Activated CD4-positive, alpha-beta T cell treated with anti-CD3 and anti-CD28 coated beads, Interleukin-2, amount 10 ng/mL, durations not matched to agents 24 days and 14 days (primary cell): Measurements from ENCODE around the gene MYH14. TPM values are rescaled to one million over a fixed set of nuclear protein-coding genes. Genes with fewer than 3 reads are reported as not detected.
"Not testable (repeated sequence)": the region's sequence is repeated elsewhere in the genome, so short reads cannot be mapped to it uniquely, and the experiment has no call there.

ENCODE experiments used
- DNase-seq: peaks from one replicate; pipeline ENCODE4 v3.0.0; 2022
- H3K27ac Mint-ChIP-seq: one replicate; pipeline ENCODE4 v1.8.0; 2022; ENCODE audit warnings: mild to moderate bottlenecking, mixed read lengths
- H3K27me3 Mint-ChIP-seq: one replicate; pipeline ENCODE4 v1.8.0; 2022; ENCODE audit warnings: mixed read lengths
- H3K36me3 Mint-ChIP-seq: one replicate; pipeline ENCODE4 v1.8.0; 2022; ENCODE audit warnings: low read depth, mild to moderate bottlenecking, mixed read lengths
- H3K4me1 Mint-ChIP-seq: one replicate; pipeline ENCODE4 v1.8.0; 2021; ENCODE audit warnings: mixed read lengths
- H3K4me3 Mint-ChIP-seq: one replicate; pipeline ENCODE4 v1.8.0; 2022; ENCODE audit warnings: mild to moderate bottlenecking, moderate library complexity, mixed read lengths
- H3K9me3 Mint-ChIP-seq: one replicate; pipeline ENCODE4 v1.8.0; 2021; ENCODE audit warnings: mixed read lengths
- intact Hi-C: fragments of 100-400 bp; cut with micrococcal nuclease; formaldehyde crosslinking; loops from one replicate; pipeline ENCODE4 v1.15.1; 2023
- total RNA-seq: library from RNA; stranded (reverse); gene quantifications from 2 replicates; pipeline ENCODE4 v1.2.3, GENCODE V29; 2022

MYH14 gene
- total RNA-seq, 1 donor from 2014 or later = not detected

DNA sequence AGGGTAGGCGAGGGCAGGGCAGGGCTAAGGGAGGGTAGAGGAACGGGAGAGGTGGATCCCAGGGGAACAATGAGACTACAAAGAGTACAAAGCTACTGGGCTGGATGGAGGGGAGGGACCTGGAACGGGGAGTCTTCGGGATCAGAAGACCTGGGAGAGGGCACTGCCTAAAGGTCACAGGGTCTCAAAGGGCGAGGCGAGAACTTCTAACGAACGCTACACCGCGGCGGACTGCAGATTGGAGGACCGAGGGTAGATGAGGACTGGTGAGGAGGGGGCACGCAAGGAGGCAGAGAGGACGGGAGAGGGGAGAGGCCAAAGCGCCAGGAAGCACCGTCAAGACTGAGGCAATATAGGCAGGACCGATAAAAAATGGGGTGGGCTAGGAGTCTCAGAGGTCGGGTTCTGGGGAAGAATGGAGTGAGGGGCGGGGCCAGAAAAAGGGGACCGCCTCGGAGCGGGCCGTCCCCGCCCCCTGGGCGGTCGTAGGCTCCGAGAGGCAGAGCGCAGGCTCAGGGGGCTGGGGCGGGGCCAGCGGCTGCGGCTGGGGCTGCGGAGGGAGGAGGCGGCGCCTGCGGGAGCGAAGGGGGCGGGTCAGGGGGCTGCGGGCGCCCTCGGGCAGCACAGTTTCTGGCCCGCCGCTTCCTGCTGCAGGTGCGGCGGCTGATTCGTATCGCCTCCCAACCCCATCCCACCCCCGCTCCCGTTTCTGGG, 127.1 kb downstream of the MYH14 start:
- Mint-ChIP-seq H3K9me3 (peaks cover 7% of the 10 kb centered on the region), H3K4me3 (peak overlapping the region; percentile 89), H3K4me1 (peaks cover 73% of the 10 kb centered on the region), H3K27ac (peak overlapping the region; percentile 92), H3K27me3 (peaks cover 20% of the 10 kb centered on the region), H3K36me3 (peaks cover 27% of the 10 kb centered on the region)
- intact Hi-C loops = loop anchor here (2.0 kb wide), 1 partner anchor 26 kb away; no protein-coding TSS in a partner anchor
- DNase-seq = peak; percentile 97

DNA sequence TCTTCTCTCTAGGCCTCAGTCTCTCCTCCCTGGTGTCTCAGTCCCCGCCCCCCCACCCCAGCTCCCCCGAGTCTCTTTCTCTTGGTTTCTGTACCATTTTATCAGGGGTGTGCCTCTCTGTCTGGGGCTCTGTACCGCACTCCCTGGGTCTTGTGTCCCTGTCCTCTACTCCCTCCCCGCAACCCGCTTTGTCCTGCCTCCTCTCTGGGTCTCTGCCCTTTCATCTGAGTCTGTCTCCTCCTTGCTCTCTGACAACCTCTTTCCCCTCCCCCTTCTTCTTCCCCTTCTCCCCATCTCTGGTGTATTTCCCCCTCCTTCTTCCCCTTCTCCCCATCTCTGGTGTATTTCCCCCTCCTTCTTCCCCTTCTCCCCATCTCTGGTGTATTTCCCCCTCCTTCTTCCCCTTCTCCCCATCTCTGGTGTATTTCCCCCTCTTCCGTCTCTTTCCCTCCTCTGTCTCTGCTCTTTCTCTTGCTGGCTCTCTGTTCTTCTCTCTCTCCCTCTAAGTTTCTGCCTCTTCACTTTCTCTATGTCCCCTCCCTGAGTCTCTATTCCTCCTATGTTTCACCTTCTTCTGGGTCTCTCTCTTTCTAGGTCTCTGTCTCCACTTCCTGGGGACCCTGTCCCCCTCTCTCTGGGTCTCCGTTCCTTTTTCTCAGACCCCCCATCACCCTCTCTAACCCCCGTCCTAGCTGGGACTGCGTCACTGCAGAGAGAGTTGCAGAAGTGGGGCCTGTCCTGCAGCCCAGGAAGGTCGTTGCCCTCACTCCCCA, 128.0 kb downstream of the MYH14 start:
- H3K36me3 Mint-ChIP-seq = peaks cover 28% of the 10 kb centered on the region
- peak; percentile 78 for DNase-seq
- intact Hi-C loops = loop anchor here (2.0 kb wide), 1 partner anchor 25 kb away; no protein-coding TSS in a partner anchor
- peaks cover 11% of the 10 kb centered on the region for H3K9me3 Mint-ChIP-seq
- peak overlapping the region; percentile 83 for H3K4me3 Mint-ChIP-seq
- peak overlapping the region; percentile 97 for H3K27ac Mint-ChIP-seq
- peaks cover 71% of the 10 kb centered on the region for H3K4me1 Mint-ChIP-seq
- peaks cover 15% of the 10 kb centered on the region for H3K27me3 Mint-ChIP-seq

DNA sequence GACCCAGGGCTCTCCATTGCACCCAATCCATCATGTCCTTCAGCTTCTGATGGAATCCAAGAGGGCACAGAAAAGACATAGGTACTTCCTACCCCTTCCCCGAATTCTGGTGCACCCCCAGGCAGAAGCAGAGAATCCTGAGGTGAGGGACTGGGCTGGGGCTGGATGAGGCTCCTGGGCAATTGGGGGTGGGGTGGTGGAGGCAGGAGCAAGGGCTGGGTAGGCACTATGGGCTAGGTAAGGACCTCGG, 128.5 kb downstream of the MYH14 start:
- peak overlapping the region; percentile 97 for H3K27ac Mint-ChIP-seq
- H3K4me3 Mint-ChIP-seq = peak overlapping the region; percentile 83
- intact Hi-C loops = loop anchor here (2.0 kb wide), 1 partner anchor 25 kb away; no protein-coding TSS in a partner anchor
- peak; percentile 67 for DNase-seq
- H3K9me3 Mint-ChIP-seq = peaks cover 11% of the 10 kb centered on the region
- H3K27me3 Mint-ChIP-seq = peaks cover 10% of the 10 kb centered on the region
- peaks cover 66% of the 10 kb centered on the region for H3K4me1 Mint-ChIP-seq
- H3K36me3 Mint-ChIP-seq = peaks cover 24% of the 10 kb centered on the region

DNA sequence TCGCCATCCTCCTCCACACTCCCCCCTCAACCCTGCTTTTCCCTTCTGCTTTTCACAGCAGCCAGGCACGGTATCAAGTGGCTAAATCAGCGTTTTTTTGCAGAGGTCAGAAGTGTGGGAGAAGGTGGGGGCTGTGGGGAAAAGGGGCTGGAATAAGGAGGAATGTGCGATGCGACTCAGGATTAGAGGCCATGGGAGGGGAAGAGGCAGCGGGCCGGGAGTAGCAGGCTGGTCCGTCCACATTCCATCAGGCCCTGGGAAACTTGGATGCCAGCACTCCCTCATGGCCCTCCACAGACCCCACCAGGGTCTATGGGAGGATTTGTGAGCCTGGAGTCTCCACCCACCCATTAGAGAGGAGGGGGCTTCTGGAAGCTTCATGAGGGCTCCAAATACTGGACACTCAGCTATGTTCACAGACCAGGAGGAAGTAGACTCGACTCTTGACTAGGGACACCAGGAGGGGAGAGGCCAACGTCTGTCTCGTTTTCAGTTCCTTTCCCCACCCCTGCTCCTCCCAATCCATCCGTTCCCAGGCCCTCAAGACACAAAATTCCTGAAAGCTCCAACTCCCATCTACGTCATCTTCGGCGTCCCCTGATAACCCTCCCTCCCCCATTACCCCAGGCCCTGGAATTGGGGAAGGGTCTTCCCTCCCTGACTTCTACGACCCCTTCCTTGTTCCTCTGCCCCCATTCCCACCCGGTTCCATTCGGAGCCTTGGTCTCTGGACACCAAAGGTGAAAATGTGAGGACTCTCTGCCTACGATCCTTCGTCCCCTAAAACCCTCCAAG, 129.0 kb downstream of the MYH14 start:
- Mint-ChIP-seq H3K4me1 (peaks cover 61% of the 10 kb centered on the region), H3K9me3 (peaks cover 11% of the 10 kb centered on the region), H3K27me3 (peaks cover 5% of the 10 kb centered on the region), H3K36me3 (peaks cover 21% of the 10 kb centered on the region), H3K27ac (peak overlapping the region; percentile 97), H3K4me3 (peak overlapping the region; percentile 83)
- intact Hi-C loops = loop anchor here (1.0 kb wide), 2 partner anchors 15 to 179 kb away; partner anchors contain the start of gene JOSD2
- DNase-seq = peak; percentile 68

DNA sequence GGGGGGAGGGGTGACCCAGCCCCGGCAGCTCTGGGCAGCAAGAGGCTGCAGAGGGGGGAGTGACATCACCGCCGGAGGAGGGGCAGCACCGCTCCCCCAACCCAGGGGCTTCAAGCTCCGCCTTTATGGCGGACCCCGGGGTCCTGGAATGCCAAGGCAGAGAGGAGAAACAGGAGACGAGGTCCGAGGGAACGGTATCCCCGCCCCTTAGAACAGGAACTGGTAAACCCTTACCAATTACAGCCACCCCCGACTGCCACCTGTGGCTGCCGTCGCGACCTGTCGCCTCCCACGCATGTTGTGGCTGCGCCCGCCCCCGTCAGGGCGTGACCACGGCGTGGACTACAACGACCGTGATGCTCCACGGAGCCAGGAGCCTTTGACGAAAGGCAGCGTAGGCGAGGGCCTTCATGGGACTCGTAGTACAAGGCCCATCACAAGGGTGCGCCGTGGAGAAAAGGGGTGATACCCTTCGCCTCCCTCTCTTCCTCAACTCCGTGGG, 129.9 kb downstream of the MYH14 start:
- Mint-ChIP-seq H3K4me1 (peaks cover 56% of the 10 kb centered on the region), H3K9me3 (peaks cover 11% of the 10 kb centered on the region), H3K4me3 (peak overlapping the region; percentile 83), H3K36me3 (peaks cover 18% of the 10 kb centered on the region), H3K27ac (peak overlapping the region; percentile 97), H3K27me3 (no peaks in the 10 kb centered on the region)
- intact Hi-C loops = loop anchor here (1.0 kb wide), 2 partner anchors 14 to 178 kb away; partner anchors contain the start of gene JOSD2
- DNase-seq = peak; percentile 98

DNA sequence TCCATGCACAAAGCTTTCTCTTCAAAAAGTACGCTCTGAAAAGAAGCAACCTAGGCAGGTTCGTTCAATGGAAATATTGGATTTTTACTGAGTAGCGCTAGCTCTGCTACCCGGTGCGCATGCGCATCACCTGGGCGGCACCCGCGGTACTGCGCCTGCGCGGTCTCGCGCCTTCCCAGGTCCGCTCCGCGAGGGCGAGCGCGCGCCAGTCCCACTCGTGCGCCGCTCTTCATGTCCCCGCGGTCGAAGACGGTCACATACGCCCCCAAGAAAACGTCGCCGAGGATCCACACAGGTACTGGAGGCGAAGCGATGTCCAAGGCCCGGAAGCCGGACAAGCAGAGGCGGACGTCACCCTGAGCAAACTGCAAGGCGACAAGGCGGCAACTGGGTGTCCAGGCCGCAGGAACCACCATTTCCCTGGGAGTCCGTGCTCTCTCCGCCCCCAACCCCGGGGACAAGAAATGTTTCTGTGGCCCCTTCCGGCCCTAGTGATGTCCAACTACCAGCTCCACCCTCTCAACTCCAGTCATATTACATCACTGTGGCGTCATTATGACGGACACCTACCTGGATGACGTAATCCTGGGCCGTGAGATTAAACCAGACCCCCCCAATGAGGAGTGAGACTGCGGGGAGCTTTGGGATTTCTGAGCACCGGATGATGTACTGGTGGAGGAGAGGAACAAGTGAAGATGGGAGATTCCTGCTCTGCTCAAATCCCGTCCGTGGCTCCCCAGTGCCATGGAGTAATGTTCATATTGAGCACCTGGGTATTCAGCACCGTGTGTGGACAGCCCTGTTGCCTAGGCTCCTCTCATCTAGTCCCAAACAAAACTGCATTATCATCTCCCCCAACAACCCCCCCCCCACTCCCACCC, 130.6 kb downstream of the MYH14 start:
- intact Hi-C loops = loop anchor here (1.0 kb wide), 2 partner anchors 13 to 177 kb away; partner anchors contain the start of gene JOSD2
- peaks cover 11% of the 10 kb centered on the region for H3K9me3 Mint-ChIP-seq
- H3K4me1 Mint-ChIP-seq = peaks cover 56% of the 10 kb centered on the region
- DNase-seq = peak; percentile 97
- H3K27ac Mint-ChIP-seq = peak overlapping the region; percentile 97
- H3K36me3 Mint-ChIP-seq = peaks cover 18% of the 10 kb centered on the region
- H3K27me3 Mint-ChIP-seq = no peaks in the 10 kb centered on the region
- peak overlapping the region; percentile 83 for H3K4me3 Mint-ChIP-seq

DNA sequence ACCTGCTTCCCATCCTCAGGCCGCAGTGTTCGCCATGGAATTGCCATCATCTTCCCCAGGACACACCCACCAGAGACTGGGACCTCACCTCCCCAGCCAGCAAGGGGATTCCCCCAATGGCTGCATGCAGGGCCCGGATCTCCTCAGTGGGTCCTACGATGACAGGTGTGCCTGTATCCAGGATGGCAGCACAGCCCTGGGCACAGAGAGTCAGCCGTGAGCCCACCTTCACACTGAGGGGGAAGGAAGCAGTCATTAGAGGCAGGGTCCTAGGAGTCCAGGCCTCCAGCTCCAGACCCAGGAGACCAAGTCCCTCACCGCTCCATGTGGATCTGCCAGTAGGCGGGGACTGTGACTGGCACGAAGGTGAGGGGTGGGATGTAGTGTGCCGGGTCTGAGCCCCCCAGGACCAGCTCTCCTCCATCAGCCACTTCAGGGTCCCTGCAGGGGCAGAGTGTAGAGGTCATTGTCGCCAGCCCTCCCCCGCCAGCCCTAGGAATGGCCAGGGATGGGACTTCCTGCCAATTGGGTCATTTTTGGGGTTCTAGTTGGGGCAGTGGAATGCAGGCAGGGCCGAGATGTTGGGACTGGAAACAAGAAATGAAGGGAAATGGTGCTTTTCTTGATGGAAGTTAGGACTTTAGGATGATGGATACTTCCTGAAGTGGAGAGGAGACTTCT, 131.5 kb downstream of the MYH14 start:
- Mint-ChIP-seq H3K27me3 (no peaks in the 10 kb centered on the region), H3K27ac (peak overlapping the region; percentile 77), H3K36me3 (peaks cover 18% of the 10 kb centered on the region), H3K4me1 (peaks cover 50% of the 10 kb centered on the region), H3K4me3 (peak overlapping the region; percentile 83), H3K9me3 (peaks cover 11% of the 10 kb centered on the region)
- intact Hi-C loops = no loop called here
- no peak for DNase-seq

DNA sequence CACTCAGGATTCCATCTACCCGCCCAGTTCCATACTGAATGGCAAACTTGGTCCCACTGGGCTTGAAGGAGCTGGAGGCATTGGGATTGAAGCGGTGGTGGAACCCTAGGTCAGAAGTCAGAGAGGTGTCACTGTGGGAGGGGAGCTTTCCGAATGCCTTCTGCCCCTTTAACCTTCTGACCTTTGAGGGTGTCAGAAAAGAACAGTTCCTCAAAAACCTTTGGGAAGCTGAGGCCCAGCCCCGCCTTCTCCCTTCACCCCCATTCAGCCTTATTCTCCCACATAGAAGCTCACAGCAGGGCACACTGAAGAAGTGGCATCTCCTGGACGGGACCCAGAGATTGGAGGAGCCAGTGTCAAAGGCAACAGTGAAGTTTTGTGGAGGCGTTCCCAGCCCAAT, 133.6 kb downstream of the MYH14 start:
- Mint-ChIP-seq H3K4me1 (peaks cover 35% of the 10 kb centered on the region), H3K9me3 (peaks cover 14% of the 10 kb centered on the region), H3K36me3 (peaks cover 22% of the 10 kb centered on the region)
- DNase-seq, H3K4me3 Mint-ChIP-seq, H3K27me3 Mint-ChIP-seq, intact Hi-C loops, H3K27ac Mint-ChIP-seq: not testable (repeated sequence)

DNA sequence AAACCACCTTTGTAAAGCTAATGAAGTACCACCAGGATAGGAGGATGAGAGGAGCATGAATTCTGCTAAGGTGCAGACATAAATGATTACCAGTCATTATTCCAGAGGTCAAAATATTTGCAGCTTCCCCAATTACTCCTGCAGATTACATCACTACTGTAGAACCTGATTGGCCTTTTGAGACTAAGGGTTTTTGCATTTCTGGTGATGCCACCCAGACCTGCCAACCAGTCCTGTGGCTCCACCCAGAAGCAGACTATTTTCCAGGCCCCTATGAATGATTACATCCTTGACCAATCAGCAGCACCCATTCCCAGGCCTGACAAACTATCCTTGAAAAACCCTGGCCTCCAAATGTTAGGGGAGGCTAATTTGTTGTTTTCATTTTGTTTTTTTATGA, 136.9 kb downstream of the MYH14 start:
- H3K36me3 Mint-ChIP-seq = peaks cover 19% of the 10 kb centered on the region
- DNase-seq = no peak
- H3K27me3 Mint-ChIP-seq = no peaks in the 10 kb centered on the region
- H3K4me3 Mint-ChIP-seq = no peak overlapping the region
- H3K27ac Mint-ChIP-seq = peak overlapping the region; percentile 45
- peaks cover 16% of the 10 kb centered on the region for H3K4me1 Mint-ChIP-seq
- intact Hi-C loops = no loop called here
- H3K9me3 Mint-ChIP-seq = peaks cover 12% of the 10 kb centered on the region

DNA sequence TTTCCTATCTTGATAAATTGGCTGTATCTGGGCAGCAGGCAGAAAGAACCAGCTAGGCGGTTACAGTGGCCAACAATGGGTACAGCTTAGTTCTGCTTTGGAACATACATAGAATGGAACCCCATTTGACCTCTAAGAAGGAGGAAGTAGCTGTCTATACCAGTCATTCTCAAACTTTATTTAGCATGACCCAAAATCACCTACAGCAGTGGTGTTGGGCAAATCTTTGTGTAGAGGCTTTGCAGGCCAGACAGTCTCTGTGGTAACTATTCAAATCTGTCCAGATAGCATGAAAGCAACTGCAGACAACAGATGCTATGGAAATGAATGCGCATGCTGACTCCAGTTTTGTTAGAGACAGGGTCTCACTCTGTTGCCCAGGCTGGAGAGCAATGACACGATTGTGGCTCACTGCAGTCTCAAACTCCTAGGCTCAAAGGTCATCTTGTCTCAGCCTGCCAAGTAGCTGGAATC, 137.7 kb downstream of the MYH14 start:
- Mint-ChIP-seq H3K36me3 (peaks cover 16% of the 10 kb centered on the region), H3K27ac (no peak overlapping the region), H3K27me3 (no peaks in the 10 kb centered on the region), H3K4me3 (no peak overlapping the region), H3K4me1 (peaks cover 12% of the 10 kb centered on the region), H3K9me3 (peaks cover 6% of the 10 kb centered on the region)
- intact Hi-C loops = no loop called here
- DNase-seq = no peak

DNA sequence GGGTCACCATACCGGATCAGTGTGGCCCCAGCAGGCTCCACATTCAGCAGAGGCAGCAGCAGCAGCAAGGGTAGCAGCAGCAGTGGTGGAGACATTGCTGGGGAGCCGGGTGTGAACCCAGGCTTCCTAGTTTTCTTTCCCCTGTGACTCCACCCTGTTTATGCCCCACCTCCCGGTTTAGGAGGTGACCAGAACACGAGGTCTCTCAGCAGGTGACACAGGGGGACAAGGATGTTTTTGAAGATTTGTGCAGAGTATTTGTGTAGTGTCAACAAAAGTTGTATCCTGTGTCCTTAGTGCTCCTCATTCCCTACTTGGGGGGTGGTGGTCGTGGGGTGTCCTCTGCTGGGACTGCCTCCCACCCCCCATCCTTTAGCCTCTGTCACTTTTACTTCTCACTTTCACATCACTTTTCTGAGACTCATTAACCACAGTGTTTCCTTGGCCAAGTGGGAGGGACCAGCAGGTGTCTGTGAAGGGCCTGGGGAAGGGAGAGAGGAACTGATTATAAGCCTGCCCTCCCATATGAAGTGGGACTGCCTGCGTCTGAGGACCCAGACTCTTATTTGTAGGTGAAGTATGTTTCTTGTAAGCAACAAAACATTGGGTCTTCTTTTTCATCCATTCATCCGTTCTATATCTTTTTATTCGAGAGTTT, 141.4 kb downstream of the MYH14 start:
- no peak for DNase-seq
- peak overlapping the region; percentile 39 for H3K4me3 Mint-ChIP-seq
- peak overlapping the region; percentile 70 for H3K27ac Mint-ChIP-seq
- intact Hi-C loops = no loop called here
- H3K9me3 Mint-ChIP-seq = peaks cover 6% of the 10 kb centered on the region
- H3K36me3 Mint-ChIP-seq = peaks cover 14% of the 10 kb centered on the region
- peaks cover 27% of the 10 kb centered on the region for H3K4me1 Mint-ChIP-seq
- H3K27me3 Mint-ChIP-seq = no peaks in the 10 kb centered on the region

DNA sequence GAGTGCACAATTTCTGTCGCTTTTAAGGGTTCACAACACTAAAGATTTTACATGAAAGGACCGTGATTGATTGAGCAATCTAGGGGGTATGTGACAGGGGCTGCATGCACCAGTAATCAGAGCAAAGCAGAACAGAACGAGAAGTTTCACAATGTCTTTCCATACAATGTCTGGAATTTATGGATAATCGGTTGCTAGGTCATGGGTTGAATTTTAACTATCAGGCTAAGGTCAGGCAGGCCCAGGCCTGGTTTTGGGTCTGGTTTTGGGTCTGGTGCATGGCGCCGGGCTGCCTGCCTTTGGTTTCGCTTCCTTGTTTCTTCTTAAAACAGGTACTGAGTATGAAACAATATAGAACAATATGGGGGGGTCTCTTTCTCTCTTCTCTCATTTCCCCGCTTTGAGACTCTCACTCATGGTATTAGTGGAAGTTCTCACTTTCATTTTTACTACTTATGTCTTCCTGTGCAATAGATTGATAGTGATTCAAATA, 143.7 kb downstream of the MYH14 start:
- not testable (repeated sequence) for H3K36me3 Mint-ChIP-seq, H3K27me3 Mint-ChIP-seq, H3K9me3 Mint-ChIP-seq
- peak; percentile 72 for DNase-seq
- intact Hi-C loops = loop anchor here (1.0 kb wide), 2 partner anchors 14 to 17 kb away; no protein-coding TSS in a partner anchor
- peak overlapping the region; percentile 88 for H3K27ac Mint-ChIP-seq
- H3K4me1 Mint-ChIP-seq = peaks cover 27% of the 10 kb centered on the region
- peak overlapping the region; percentile 66 for H3K4me3 Mint-ChIP-seq
